ENCODE measurements around the gene AVL9. TPM values are rescaled to one million over a fixed set of nuclear protein-coding genes. Genes with fewer than 3 reads are reported as not detected.

AVL9 gene
- total and polyA plus RNA-seq, 2 donors (not counting 1 experiment from before 2014, with no cell fraction given) = 15.4 to 48.0 TPM

GRCh38 chr7:32611201-32612099, 116.2 kb downstream of the AVL9 start:
- no peak for TF ChIP-seq CTCF (IDR thresholded peaks at IDR 0.05)
- TF ChIP-seq EZH2 (IDR thresholded peaks at IDR 0.05; ENCODE audit: borderline replicate concordance, insufficient read depth, low read depth, low read length, poor library complexity, severe bottlenecking) = no peak
- H3K9ac ChIP-seq (ENCODE audit: low read length) = no peak overlapping the region
- DNase-seq (no peak), ATAC-seq (ENCODE audit: low read depth) (no peak)
- no peak overlapping the region for H3K4me2 ChIP-seq (replicated peaks; ENCODE audit: low read depth, low read length, poor library complexity, severe bottlenecking)
- H3K79me2 ChIP-seq (ENCODE audit: control insufficient read depth, insufficient read depth, low read length) = no peaks in the 10 kb centered on the region
- H3K27ac Mint-ChIP-seq = no peak overlapping the region
- H2AFZ ChIP-seq (ENCODE audit: insufficient read depth, low read depth, low read length, poor library complexity, severe bottlenecking) = no peak overlapping the region
- intact Hi-C loops (cut with micrococcal nuclease) = no loop called here
- no peaks in the 10 kb centered on the region for H3K27me3 Mint-ChIP-seq
- no peaks in the 10 kb centered on the region for H3K4me1 ChIP-seq (ENCODE audit: control insufficient read depth in 2 of 2, insufficient read depth in 2 of 2, low read length in 2 of 2)
- no peaks in the 10 kb centered on the region for H4K20me1 ChIP-seq (ENCODE audit: control insufficient read depth, insufficient read depth, low read length, poor library complexity, severe bottlenecking)
- H3K27me3 ChIP-seq (replicated peaks in 1 of 4; ENCODE audit: control extremely low read depth in 1 of 4, control insufficient read depth in 3 of 4, insufficient read depth in 4 of 4, low read length in 3 of 4) = no peaks in the 10 kb centered on the region
- WGBS (ENCODE audit: insufficient coverage) = 100% methylated on average over 3 of the region's 5 CpGs
- no peaks in the 10 kb centered on the region for H3K9me3 Mint-ChIP-seq (ENCODE audit: insufficient read depth)
- H3K9me3 ChIP-seq (ENCODE audit: control extremely low read depth in 1 of 3, control insufficient read depth in 2 of 3, insufficient read depth in 1 of 3, low read length in 2 of 3) = peaks cover 0 to 2% (median 0%) of the 10 kb centered on the region in 3 donors
- H3K4me3 ChIP-seq (ENCODE audit: control extremely low read depth in 1 of 5, extremely low read depth in 1 of 5, insufficient read depth in 1 of 5, low read depth in 2 of 5, low read length in 4 of 5) = no peak overlapping the region
- peaks cover 0 to 2% of the 10 kb centered on the region in 2 experiments for H3K36me3 ChIP-seq (replicated peaks in 1 of 2; ENCODE audit: control extremely low read depth in 1 of 2, control insufficient read depth in 1 of 2, extremely low read depth in 1 of 2, insufficient read depth in 2 of 2, low read length in 1 of 2)
- no peak overlapping the region for H3K27ac ChIP-seq (ENCODE audit: low read length in 2 of 2)
- ChIA-PET POLR2A (no interaction called here), CTCF (no interaction called here)
- H3K4me1 Mint-ChIP-seq = no peaks in the 10 kb centered on the region
- no peak overlapping the region for H3K4me3 Mint-ChIP-seq

GRCh38 chr7:32616625-32617024, 121.3 kb downstream of the AVL9 start:
- Histone ChIP-seq H3K4me2 (replicated peaks; ENCODE audit: low read depth, low read length, poor library complexity, severe bottlenecking) (no peak overlapping the region), H3K27me3 (replicated peaks in 1 of 4; ENCODE audit: control extremely low read depth in 1 of 4, control insufficient read depth in 3 of 4, insufficient read depth in 4 of 4, low read length in 3 of 4) (no peaks in the 10 kb centered on the region), H3K27ac (ENCODE audit: low read length in 2 of 2) (no peak overlapping the region), H3K9ac (ENCODE audit: low read length) (no peak overlapping the region), H3K79me2 (ENCODE audit: control insufficient read depth, insufficient read depth, low read length) (no peaks in the 10 kb centered on the region), H2AFZ (ENCODE audit: insufficient read depth, low read depth, low read length, poor library complexity, severe bottlenecking) (no peak overlapping the region), H3K36me3 (replicated peaks in 1 of 2; ENCODE audit: control extremely low read depth in 1 of 2, control insufficient read depth in 1 of 2, extremely low read depth in 1 of 2, insufficient read depth in 2 of 2, low read length in 1 of 2) (peaks cover 0 to 2% of the 10 kb centered on the region in 2 experiments), H3K4me3 (ENCODE audit: control extremely low read depth in 1 of 5, extremely low read depth in 1 of 5, insufficient read depth in 1 of 5, low read depth in 2 of 5, low read length in 4 of 5) (no peak overlapping the region), H4K20me1 (ENCODE audit: control insufficient read depth, insufficient read depth, low read length, poor library complexity, severe bottlenecking) (no peaks in the 10 kb centered on the region), H3K4me1 (ENCODE audit: control insufficient read depth in 2 of 2, insufficient read depth in 2 of 2, low read length in 2 of 2) (no peaks in the 10 kb centered on the region), H3K9me3 (ENCODE audit: control extremely low read depth in 1 of 3, control insufficient read depth in 2 of 3, insufficient read depth in 1 of 3, low read length in 2 of 3) (no peaks in the 10 kb centered on the region)
- Mint-ChIP-seq H3K9me3 (ENCODE audit: insufficient read depth) (no peaks in the 10 kb centered on the region), H3K27me3 (no peaks in the 10 kb centered on the region), H3K4me3 (no peak overlapping the region), H3K27ac (no peak overlapping the region), H3K4me1 (no peaks in the 10 kb centered on the region)
- TF ChIP-seq CTCF (IDR thresholded peaks at IDR 0.05) (no peak), EZH2 (IDR thresholded peaks at IDR 0.05; ENCODE audit: borderline replicate concordance, insufficient read depth, low read depth, low read length, poor library complexity, severe bottlenecking) (no peak)
- ATAC-seq (ENCODE audit: low read depth) (no peak), DNase-seq (no peak)
- POLR2A ChIA-PET = no interaction called here
- CTCF ChIA-PET = no interaction called here
- WGBS (ENCODE audit: insufficient coverage) = 100% methylated on average over 1 of the region's 1 CpG
- intact Hi-C loops (cut with micrococcal nuclease) = no loop called here
